ENCODE results near the gene MRPL57.
"Not testable (repeated sequence)": the region's sequence is repeated elsewhere in the genome, so short reads cannot be mapped to it uniquely, and the experiment has no call there.

Gene MRPL57

DNA sequence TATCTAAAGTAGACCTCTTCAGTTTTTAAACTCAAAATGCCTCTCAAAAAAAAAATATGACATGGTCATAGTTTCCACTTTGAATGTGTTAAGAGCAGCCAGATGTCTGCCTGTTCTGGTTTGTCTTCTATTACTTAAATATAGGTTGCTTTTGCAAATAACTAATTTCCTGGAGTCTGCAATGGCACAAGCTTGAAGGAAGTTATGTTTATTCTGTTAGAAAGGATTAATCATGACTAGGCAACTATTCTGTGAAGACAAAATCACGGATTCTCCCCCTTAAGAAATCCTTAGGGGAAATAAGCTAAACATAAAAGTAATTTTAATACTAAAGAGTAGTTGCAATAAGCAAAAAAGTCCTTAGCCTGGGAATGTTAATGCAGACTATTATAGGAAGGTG lies 26.4 kb upstream of the MRPL57 start:
- Histone ChIP-seq H3K27ac (no peak overlapping the region), H3K4me3 (ENCODE audit: low read depth, low read length) (no peak overlapping the region), H3K36me3 (replicated peaks) (peaks cover 18% of the 10 kb centered on the region), H3K27me3 (replicated peaks) (no peaks in the 10 kb centered on the region)
- TF ChIP-seq, protein P1, sequence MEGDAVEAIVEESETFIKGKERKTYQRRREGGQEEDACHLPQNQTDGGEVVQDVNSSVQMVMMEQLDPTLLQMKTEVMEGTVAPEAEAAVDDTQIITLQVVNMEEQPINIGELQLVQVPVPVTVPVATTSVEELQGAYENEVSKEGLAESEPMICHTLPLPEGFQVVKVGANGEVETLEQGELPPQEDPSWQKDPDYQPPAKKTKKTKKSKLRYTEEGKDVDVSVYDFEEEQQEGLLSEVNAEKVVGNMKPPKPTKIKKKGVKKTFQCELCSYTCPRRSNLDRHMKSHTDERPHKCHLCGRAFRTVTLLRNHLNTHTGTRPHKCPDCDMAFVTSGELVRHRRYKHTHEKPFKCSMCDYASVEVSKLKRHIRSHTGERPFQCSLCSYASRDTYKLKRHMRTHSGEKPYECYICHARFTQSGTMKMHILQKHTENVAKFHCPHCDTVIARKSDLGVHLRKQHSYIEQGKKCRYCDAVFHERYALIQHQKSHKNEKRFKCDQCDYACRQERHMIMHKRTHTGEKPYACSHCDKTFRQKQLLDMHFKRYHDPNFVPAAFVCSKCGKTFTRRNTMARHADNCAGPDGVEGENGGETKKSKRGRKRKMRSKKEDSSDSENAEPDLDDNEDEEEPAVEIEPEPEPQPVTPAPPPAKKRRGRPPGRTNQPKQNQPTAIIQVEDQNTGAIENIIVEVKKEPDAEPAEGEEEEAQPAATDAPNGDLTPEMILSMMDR (IDR thresholded peaks at IDR 0.05; ENCODE audit: low read depth, low read length, missing control alignments): no peak
- no peak for DNase-seq
- in situ Hi-C loops (cut with HindIII; ENCODE audit: low pct_ligation_motif_present, low sequenced_read_pairs): no loop called here

DNA sequence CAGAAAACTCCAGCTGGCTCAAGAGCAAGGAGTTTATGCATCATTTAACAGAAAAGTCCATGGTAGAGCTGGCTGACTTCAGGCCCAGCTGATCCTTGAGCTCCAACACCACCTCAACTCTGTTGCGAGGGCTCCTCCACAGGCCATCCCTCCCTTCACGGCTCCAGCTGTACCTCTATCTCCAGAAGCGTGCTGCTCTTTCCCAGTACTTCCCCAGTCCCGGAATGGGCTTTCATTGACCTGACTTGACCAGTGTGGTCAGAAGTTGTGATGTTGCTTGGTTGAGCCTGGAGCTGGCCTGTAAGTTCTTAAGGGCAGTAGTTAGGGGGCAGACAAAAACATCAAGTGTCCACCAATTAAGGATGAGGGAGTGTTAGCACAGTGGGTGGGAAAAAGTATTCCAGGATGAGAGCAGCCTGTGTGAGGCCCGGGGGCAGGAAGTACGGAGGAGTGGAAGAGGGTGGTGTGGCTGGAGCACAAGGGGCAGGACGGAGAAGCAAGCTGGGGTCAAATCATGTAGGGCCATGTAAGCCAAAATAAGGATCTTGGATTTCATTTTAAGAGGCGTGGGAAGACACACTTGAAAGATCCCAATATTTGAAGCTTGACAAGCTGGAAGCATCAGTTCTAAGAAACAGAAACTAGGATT lies 24.1 kb upstream of the MRPL57 start:
- no peaks in the 10 kb centered on the region for H3K27me3 ChIP-seq (replicated peaks)
- in situ Hi-C loops (cut with HindIII; ENCODE audit: low pct_ligation_motif_present, low sequenced_read_pairs): no loop called here
- H3K27ac ChIP-seq: no peak overlapping the region
- no peak overlapping the region for H3K4me3 ChIP-seq (ENCODE audit: low read depth, low read length)
- TF ChIP-seq, protein P1 (IDR thresholded peaks at IDR 0.05; ENCODE audit: low read depth, low read length, missing control alignments): no peak
- no peak for DNase-seq
- H3K36me3 ChIP-seq (replicated peaks): peaks cover 7% of the 10 kb centered on the region

DNA sequence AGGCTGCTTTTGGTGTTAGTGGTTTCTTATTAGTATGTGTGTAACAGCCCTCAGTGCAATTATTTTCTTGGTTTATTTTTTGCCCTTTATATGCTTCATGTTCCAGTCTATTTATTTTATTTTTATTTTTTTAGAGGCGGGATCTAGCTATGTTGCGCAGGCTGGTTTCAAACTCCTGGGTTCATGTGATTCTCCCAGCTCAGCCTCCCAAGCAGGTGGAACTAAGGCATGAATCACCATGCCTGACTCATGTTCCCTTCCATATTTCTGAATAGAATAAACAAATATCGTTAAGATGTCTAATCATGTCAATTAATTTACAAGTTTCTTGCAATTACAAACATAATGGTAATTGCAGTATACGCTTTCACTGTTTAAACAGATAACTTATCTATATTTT lies 11.8 kb upstream of the MRPL57 start:
- in situ Hi-C loops (cut with HindIII; ENCODE audit: low pct_ligation_motif_present, low sequenced_read_pairs): no loop called here
- H3K4me3 ChIP-seq (ENCODE audit: low read depth, low read length): no peak overlapping the region
- DNase-seq: no peak

DNA sequence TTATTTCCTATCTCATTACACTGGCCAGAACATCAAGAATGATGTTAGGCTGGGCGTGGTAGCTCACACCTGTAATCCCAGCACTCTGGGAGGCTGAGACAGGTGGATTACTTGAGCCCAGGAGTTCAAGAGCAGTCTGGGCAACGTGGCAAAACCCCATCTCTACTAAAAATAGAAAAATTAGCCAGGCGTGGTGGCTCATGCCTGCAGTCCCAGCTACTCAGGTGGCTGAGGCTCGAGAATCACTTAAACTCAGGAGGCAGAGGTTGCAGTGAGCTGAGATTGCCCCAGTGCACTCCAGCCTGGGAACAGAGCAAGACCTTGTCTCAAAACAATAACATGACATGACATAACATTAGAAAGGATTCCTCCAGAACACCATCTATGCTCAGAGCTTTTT lies 10.9 kb upstream of the MRPL57 start:
- H3K36me3 ChIP-seq (replicated peaks); in situ Hi-C loops (cut with HindIII; ENCODE audit: low pct_ligation_motif_present, low sequenced_read_pairs); H3K4me3 ChIP-seq (ENCODE audit: low read depth, low read length); H3K27me3 ChIP-seq (replicated peaks); H3K27ac ChIP-seq; DNase-seq: not testable (repeated sequence)

More for the DNA sequence above, 11.8 kb upstream of the MRPL57 start:
- TF ChIP-seq, protein P1 (IDR thresholded peaks at IDR 0.05; ENCODE audit: low read depth, low read length, missing control alignments): no peak
- Histone ChIP-seq H3K27me3 (replicated peaks) (no peaks in the 10 kb centered on the region), H3K36me3 (replicated peaks) (no peaks in the 10 kb centered on the region), H3K27ac (no peak overlapping the region)

DNA sequence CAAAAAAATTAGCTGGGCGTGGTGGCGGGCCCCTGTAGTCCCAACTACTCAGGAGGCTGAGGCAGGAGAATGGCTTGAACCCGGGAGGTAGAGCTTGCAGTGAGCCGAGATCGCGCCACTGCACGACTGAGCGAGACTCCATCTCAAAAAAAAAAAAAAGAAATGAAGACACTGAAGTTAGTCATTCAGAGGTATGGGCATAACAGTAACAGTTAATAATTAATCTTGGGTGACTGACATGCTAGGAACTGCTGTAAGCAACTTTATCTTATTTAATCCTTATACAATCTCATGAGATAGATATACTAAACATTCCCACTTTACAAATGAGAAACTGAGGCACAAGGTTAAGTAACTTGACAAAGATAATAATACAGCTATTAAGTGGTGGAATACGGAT lies 5.0 kb upstream of the MRPL57 start:
- Histone ChIP-seq H3K27me3 (replicated peaks) (no peaks in the 10 kb centered on the region), H3K27ac (no peak overlapping the region), H3K36me3 (replicated peaks) (no peaks in the 10 kb centered on the region), H3K4me3 (ENCODE audit: low read depth, low read length) (no peak overlapping the region)
- no peak for DNase-seq
- in situ Hi-C loops (cut with HindIII; ENCODE audit: low pct_ligation_motif_present, low sequenced_read_pairs): no loop called here
- TF ChIP-seq, protein P1 (IDR thresholded peaks at IDR 0.05; ENCODE audit: low read depth, low read length, missing control alignments): no peak

DNA sequence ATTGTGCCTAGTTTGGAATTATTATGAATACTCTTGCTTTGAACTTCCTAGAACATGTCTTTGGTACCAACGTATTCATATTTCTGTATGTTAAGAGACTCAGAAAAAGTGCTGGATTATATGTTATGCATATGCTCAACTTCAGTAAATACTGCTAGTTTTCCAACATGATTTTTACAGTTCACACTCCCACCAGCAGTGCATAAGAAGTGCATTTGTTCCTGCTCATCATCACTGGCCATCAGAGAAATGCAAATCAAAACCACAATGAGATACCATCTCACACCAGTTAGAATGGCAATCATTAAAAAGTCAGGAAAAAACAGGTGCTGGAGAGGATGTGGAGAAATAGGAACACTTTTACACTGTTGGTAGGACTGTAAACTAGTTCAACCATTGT lies 2.7 kb upstream of the MRPL57 start:
- in situ Hi-C loops (cut with HindIII; ENCODE audit: low pct_ligation_motif_present, low sequenced_read_pairs); H3K4me3 ChIP-seq (ENCODE audit: low read depth, low read length); H3K27ac ChIP-seq; H3K36me3 ChIP-seq (replicated peaks); DNase-seq; H3K27me3 ChIP-seq (replicated peaks): not testable (repeated sequence)

DNA sequence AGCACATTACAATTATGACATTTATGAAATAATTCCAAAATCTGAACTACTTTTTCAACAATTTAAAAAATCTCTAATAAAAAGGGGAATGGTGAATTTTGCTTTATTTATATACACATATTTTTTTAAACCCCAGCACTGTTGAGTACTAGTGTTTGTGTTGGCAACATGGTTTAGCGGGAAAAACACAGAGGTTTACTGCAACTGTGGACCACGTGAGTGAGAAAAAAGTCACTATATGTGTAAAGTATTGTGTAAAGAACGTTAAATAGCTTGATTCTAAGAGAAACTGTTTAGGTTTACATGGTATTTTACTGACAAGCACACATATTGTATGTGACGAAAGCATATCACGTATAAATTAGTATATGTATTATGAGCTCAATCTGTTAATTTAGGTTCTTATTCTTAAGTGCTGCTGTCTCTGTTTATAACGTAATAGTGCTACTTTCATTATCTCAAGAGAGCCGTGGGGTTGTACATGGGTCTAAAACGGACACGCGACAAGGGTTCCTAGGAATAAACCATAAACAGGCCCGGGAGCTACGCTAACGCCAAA lies 723 bp upstream of the MRPL57 start:
- H3K27ac ChIP-seq: peak overlapping the region; percentile 76

More for the DNA sequence above, 723 bp upstream of the MRPL57 start:
- in situ Hi-C loops (cut with HindIII; ENCODE audit: low pct_ligation_motif_present, low sequenced_read_pairs): no loop called here
- Histone ChIP-seq H3K27me3 (replicated peaks) (no peaks in the 10 kb centered on the region), H3K36me3 (replicated peaks) (no peaks in the 10 kb centered on the region), H3K4me3 (ENCODE audit: low read depth, low read length) (peak overlapping the region; percentile 90)
- TF ChIP-seq, protein P1 (IDR thresholded peaks at IDR 0.05; ENCODE audit: low read depth, low read length, missing control alignments): no peak
- DNase-seq: peak; percentile 11

Data from brain microvascular endothelial cell (primary cell).